Fibroblast of the conjunctiva (primary cell): ENCODE measurements around the gene EMX2.
A peak's percentile ranks its signal among the peaks of the same experiment; 100 is the strongest.

Experiments
- DNase-seq: peaks from one replicate; pipeline ENCODE4 v3.0.0-alpha.2; 2010; ENCODE audit warnings: low read depth

EMX2 gene

DNA sequence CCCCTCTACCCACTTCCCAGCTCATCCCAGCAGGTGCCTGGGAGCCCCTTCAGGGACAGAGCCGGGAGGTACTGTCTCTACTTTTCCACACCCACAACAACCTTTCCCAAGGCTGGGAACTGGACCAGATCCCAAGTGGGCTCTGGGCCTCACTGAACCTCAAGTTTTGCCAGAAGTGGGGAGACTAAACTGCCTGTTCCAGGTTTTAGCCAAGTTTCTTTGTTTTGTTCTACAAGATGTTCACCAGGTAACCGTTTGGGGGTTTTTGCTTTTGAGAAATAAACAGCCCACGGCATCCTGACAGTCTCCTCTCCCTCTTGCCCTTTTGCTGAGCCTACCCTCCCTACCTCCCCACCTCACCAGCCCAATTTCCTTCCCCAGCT, 10.6 kb upstream of the EMX2 start:
- no peak for DNase-seq

DNA sequence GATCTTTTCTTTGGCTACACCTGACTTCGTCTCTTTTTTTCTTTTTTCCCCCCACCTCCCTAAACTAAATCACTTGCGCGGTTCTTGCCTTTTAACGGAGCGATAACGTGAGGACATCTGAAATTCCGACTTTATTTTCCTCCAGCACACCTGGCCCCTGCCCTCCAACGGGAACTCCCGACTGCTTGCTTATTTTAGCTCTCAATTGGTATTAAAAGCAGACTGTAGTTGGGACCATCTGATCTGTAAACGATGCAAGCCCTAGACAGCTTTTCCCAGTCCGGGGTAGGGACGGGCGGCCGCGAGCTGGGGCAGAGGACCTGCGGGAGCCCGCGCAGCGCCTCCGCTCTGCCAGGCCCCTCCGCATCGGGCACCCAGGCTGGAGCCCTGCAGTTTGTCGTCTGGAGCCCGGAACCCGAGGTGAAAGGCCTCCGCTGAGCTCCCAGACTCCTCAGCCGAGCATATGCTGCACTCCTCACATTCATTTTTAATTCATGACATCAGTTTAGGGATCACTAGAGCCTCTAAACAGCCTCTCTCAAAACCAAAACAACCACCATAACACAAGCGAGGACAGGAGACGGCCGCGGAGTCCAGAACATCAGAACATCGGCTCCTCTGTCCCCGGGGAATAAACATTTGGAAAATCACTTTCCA, 10.0 kb upstream of the EMX2 start:
- no peak for DNase-seq

DNA sequence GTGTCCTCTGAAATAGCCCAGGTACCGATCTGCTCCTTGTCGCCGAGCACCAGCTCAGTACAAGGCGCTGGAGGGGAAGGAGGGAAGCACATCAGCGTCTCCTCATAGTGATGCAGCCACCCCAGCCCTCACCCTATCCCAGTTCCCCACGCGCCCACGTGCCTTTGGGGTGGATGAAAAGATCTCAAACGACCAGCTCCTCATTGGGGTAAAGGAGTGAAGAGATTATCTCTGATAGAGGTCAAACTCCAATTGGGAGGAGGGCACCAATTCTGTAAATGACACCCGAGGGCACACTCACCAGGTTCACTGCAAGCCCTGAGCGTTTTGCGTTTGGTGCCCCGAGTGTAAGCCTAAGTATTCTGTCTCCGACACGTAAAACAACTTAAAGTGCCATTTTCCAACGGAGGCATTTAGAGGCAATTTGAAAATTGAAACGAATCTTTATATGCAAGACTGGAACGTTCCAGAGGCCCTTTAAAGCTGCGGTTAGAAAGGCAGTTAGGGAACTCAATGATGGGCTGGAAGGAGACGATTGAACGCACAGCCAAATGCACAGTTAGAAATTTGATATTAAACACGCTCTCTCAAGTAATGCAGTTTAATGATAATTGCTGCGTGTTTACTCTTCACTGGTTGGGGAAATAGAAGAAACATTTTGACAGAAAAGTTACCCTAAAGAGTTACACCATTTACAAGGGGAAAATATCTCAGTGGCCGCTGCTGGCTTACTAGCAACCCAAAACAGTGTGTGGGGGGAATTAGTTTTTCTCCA, 8.9 kb upstream of the EMX2 start:
- DNase-seq: no peak

DNA sequence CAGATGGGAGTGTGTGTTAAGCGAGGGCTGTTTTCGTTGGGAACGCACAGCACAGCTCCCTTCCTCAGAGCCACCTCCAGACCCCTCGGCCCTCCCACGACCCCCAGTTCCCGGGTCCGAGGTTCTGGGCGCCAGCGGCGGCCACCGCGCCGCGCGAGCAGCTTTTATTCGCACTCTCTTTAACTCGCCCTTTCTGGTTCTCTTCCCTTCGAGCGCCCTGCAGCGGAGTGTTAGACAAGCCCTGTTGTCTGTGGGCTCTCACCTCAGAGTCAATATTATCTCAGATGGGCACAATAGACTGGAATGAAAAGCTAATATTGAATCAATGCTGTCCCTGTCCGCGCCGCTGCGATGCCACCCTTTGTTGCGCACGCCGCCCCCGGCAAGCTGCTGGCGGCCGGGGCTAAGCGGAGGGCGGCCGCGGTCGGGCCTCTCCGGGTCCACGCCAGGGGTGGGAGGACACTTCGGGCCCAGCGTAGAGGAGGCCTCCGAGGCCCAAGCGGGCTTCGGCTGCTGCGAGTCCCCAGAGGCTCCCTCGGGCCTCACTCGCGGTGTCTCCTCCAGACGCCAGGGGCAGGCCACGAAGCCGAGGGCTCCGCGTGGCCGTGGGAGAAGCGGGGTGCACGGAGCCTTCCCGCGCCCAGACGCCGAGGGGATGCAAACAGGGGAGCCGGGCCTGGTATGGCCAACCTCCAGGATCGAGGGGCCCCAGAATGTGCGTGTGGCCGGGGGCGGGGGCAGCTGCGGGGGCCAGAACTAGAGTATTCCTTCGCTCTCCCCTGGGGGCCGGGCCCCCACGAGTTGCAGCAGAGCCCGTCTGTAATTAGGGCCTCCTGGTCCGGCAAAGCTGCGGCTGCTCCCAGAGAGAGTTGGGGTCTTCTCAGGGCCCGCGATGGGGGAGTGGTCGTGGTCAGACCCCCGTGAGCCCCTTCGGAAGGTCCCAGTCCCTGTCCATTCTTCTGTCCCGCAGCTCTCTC, 7.9 kb upstream of the EMX2 start:
- DNase-seq: no peak

DNA sequence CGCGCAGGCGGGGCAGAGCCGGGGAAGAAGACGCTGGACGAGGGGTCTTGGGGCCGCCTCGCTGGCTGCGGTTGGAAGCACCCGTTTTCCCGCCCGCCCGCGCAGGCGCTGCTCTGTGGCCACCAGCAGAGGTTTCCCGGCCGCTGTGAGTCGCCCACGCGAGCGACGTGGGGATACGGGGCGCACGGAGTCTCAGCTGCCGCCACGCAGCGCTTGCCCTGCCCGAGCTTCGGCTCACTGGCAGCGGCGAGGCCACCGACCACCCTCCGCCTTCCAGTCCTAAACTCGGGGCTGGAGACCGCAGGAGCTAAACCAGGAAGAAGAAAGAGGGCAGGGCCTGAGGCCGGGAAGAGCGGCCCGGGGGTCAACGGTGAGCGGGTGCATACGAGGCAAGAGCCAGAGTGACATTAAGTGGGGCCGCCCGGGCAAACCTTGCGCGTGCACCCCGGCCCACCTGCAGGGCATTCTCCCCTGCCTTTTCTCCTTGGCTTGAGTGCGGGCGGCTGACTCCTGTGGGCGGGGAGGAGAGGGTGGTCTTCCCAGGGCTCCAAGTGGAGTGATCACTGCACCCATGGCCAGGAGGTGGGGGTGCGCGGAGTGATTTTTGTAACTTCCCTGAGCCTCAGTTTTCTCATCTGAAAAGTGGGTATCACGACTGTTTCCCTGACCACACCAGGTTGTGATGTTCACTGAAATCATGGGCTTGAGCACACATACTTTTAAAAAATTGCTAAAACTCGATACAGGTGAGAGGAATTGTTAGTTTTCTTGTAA, 7.1 kb upstream of the EMX2 start:
- DNase-seq: no peak

DNA sequence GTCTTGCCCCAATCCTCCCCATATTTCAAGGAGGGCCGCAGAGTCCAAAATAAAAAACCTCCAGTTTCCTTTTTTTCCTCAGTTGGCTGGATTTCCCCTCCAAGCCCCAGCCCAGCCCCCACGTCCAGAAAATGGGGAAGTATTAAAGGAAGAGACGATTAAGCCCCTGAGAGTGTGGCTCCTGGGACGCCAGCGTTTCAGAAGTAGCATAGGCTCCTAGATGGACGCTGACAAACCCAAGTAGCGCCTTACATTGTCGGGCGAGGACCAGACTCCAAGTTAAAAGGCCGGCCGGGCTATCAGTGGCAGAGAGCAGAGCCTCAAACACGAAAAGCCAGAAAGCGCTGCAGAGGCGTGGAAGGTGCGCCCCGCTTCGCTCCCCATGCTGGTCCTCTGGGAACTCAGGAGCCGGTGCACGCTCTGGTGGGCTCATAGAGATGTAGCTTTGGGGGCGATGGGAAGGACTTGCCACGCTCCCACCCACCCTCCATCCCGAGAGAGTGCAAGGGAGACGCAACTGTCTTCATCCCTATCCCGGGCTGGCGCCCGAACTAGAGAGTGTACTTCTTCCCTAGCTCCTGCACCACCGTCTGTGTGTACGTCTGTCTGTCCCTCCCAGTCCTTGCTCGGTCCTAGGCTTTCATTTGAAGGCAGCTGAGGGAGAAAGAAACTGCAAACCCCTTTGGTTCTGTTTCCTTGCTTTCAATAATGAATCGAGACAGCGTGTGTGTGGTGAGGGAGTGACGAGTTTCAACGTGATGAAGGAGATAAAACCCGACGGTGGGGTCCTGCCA, 6.3 kb upstream of the EMX2 start:
- no peak for DNase-seq

DNA sequence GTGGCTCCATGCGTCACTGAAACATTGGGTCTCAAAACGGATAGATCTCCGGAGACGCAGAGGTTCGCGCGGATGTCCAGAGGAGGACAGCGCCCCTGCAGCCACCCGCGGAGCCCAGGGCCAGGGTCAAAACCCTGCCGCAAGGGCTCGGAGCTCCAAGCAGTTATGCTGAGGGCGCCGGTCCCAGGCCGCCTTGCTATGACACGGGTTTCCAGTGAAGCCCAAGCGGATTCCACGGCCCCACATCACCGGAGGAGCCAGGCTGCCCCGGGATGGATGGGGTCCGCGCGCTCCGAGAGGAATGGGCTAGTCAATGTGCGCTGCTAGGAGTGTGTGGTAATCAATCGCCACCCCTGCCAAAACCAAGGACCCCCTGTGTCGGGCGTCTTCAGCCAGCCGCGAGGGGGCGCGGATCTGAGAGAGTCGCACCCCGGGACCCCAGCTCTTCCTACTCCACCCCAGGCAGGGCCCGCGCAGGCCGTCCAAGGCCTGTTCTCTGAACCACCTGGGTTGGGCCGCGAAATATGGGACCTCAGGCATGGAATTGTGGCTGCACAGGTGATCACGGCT, 5.6 kb upstream of the EMX2 start:
- DNase-seq: no peak

DNA sequence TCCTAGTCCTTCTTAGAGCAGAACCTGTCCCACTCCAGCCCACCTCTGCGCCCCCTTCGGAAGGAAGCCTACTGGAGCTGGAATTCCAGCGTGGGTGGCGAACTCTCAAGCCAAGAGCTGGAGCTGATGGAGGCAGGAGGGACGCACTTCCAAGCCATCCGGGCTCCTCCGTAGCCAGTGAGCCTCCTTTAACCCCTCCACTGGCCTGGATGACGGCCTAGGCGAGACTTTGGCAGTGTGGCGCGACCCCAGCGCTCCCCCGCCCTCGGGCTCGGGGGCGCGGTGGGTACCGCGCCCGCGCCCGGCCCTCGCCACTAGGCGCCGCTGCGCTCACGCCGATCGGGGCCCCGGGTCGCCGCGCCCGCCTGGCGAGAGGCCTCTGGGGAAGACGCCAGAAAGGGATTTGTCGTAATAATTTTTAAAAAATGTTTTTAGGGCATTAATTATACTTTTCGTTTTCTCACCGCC, 5.1 kb upstream of the EMX2 start:
- DNase-seq: no peak

DNA sequence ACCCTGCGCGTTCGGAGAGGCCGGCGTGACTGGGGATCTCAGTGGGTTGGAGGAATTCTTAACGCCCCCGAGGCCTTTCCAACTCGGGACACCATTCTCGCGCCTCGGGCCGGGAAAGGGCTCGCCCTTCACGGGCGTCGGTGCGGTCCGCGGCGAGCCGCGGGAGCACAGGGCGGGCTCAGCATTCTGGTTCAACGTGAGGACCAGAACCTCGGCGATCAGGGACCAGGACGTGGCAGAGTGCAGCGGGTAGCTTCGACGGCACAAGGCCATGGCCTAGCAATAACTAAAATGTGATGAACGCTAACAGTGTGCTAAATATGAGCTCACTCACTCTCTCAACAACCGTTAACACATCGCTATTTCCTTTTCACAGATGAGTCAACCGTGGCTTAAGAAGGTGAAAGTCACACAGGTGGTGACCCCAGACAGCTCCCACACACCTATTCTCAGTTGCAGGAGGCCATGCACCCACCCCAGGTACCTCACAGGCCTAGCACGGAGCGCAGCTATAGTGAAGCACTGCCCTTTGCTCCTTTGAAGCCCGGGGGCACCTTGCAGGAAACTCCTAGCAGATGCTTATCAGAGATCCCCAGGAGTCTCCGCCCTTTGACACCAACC, 4.5 kb upstream of the EMX2 start:
- no peak for DNase-seq

DNA sequence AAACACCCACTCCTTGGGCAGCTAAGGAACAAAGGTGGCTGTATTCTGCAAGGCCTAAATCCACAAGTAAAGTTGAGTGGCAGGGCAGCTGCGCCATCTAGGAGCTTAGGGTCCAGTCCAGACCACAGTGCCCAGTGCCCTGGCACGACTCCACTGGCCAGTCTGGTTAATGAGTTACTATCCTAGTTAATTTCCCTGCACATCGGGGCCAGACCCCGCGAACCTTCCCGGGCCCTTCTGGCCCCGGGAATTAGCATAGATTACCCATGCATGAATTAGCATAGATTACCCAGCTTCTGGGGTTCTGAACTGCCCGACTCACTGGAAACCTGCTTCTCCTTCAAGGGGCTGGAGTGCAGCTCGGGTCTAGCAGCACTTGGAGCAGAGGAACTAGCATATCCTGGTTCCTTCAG, 3.2 kb upstream of the EMX2 start:
- no peak for DNase-seq

DNA sequence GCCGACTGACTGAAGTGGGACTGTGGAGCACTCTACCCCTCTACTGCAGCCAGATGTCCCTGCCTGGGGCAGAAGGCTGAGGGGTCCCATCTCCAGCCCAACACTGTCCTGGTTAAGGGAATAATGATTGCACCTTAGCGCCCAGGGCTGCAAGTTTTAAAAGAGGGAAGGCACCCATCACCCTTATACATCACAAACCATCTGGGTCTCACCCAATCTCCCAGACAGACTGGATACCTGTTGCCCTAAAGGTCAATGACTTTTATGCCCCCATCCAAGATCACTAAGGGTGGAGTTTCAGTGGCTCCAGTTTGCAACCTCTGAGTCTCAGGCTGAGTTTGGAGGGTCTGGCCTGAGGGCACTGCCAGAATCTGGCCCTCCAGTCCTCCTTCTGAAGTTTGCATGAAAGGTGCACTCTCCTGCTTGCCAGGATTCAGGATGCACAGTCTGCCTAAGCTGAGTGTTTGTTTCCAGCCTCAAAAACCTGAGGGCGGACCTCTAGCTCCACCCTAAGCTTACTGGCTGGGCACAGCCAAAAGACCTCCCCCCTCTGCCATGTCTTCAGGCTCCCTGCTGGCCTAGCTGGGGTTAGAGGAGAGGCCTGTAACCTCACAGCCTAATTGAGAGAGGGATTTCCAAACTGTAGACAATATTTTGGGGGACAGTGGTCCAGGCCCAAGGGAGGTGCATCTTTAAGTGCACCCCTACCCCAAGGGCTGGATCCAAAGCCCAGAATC, 2.5 kb upstream of the EMX2 start:
- DNase-seq: no peak

DNA sequence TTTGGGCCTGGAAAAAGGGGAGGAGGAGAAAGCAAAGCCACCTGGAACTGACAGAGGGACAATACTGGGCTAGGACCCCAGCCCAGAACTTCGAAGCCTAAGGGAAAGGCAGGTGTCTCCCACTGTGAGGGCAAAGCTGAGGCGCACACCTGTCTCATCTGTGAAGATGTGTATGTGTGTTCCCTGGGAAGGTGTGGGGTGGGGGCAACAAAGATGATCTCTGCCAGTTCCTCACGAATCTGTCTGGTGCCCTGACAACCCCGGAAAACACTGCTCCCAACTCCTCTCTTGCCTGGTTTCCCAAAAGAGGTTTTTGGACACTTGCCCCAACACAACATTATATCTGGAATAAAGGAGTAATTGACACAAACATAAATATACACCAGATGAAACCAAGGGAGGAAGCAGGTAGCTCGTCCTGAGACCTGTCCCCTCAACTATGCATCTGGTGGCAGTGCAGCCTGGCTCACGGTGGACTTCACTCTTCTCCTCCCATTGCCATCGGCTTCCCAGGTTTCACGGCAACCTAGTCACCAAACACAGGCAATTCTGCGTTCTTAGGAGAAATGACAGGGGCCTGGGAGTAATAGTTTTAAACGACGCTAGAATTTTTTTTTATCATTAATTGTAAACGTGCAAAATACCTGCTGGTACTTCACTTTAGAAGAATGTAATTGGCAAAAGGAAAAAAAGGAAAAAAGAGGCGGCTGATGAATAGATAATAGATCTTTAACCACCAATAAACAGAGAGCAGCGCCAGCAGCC, 1.7 kb upstream of the EMX2 start:
- no peak for DNase-seq

DNA sequence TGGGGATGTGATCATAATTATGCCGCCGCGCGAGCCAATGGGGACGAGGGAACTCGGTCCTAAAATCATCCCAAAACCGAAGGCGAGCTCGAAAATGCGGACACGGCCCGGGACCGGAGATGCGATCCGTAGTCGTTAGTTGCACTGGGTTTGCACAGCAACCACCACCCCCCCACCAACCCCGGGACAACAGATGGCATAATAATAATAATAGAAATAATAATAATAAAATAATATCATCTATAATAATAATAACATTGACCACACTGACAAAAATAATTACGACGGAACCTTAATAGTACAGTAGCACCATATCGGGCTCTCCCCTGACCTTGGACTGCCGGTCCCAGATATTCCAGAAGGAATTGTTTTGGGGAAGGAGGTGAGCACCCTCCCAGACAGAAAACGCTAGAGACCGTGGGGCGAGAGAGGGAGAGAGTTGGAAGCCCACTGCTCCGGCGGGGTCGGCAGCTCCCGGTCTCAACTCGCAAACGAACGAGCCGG, 1.1 kb upstream of the EMX2 start:
- DNase-seq: peak; percentile 67

DNA sequence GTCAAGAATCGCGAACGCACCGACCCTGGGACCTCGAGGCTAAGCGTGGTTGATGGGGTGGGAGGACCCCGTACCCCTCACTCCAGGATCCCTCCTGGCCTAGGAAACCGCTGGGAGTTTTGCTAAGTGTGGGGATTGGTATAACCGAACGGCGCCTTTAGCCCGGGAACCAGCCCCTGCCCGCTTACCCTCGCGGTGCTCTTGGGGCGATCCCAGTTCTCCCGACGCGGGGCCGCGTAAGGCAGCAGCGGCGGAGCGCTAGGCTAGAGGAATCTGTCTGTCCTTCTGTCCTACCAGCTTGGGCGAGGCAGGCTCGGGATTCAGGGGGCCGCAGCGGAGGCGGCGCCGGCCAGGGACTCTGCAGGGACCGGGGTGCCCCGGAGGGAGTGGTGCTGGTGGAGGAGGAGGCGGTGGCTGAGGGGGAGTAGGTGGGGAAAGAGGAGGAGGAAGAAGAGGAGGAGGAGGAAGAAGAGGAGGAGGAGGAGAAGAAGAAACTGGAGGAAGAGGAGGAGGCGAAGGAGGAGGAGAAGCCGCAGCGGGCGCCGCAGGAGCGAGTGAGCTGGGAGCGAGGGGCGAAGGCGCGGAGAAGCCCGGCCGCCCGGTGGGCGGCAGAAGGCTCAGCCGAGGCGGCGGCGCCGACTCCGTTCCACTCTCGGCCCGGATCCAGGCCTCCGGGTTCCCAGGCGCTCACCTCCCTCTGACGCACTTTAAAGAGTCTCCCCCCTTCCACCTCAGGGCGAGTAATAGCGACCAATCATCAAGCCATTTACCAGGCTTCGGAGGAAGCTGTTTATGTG, 439 bp upstream of the EMX2 start:
- peak; percentile 89 for DNase-seq

DNA sequence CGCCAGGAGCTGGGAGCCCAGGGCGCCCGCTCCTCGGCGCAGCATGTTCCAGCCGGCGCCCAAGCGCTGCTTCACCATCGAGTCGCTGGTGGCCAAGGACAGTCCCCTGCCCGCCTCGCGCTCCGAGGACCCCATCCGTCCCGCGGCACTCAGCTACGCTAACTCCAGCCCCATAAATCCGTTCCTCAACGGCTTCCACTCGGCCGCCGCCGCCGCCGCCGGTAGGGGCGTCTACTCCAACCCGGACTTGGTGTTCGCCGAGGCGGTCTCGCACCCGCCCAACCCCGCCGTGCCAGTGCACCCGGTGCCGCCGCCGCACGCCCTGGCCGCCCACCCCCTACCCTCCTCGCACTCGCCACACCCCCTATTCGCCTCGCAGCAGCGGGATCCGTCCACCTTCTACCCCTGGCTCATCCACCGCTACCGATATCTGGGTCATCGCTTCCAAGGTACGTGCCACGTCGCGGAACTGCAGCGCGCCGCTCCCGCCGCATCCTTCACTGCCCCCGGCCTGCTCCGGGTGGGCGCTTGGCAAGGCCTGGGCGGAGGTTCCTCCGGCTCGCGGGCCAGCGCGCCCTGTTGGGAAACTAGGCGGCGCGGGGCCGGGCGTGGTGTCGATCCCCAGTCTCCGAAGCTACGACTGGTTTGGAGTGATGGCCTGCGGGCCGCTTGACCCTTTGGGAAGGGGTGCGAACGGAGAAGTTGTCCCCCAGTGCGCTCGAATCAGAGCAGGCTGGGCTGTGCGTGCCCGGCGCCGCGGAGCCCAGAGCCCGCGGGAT, 868 bp downstream of the EMX2 start:
- no peak for DNase-seq

DNA sequence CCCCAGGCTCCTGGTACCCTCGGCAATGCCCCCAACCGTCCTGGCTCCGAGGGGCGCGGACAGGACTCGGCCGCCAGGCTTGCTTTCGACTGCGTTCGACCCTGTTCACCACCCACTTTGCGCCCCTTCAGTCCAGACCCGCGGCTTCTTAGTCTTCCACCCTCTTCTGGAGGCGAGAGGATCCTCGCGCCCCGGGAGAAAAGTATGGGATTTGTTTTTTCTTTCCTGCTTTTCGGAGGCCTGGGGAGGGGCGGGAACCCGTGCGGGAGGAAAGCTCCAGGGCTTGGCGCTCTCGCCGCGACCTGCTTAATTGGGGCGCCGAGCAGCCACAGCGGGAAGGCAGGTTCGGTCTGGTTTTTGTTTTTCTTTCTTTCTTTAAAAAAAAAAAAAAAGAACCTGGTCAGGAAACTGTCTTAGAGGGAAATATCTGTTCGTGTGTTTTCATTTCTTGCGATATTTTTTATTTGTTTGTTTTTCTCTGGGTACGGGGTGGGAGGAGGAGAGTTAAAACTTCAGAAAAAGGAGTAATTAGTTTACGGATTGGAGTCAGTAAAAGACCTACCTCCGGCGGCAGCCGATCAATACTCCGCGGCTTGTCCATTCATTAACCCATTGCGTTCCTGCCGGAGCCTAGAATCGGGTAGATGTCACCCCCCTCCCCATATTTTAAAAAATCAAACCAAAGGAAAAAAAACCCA, 1.6 kb downstream of the EMX2 start:
- DNase-seq: no peak
